HEK293T (cell line): ENCODE results near the gene RAB3IP.

Experiments
- CTCF ChIA-PET: fragments of 350-600 bp; formaldehyde crosslinking; extraction: SDS; loops from one replicate; lab custom pipeline; 2021; ENCODE audit warnings: antibody characterized with exemption, inconsistent platforms; lab: Yijun Ruan, JAX
- POLR2A ChIA-PET: fragments of 350-600 bp; formaldehyde crosslinking; extraction: SDS; loops from one replicate; lab custom pipeline; 2020; ENCODE audit warnings: antibody characterized with exemption, inconsistent platforms; lab: Yijun Ruan, JAX
- DNase-seq: peaks from one replicate; pipeline ENCODE4 v3.0.0; 2012; ENCODE audit warnings: mixed read lengths; ENCODE audit errors: extremely low spot score
- ARNT ChIP-seq: fragments of 450-650 bp; IDR thresholded peaks from 2 replicates; pipeline ENCODE4 v1.6.1; 2017; ENCODE audit warnings: mild to moderate bottlenecking
- BHLHE40 ChIP-seq: fragments of 450-650 bp; IDR thresholded peaks from 2 replicates; pipeline ENCODE4 v1.6.1; 2016; ENCODE audit warnings: mild to moderate bottlenecking, moderate library complexity, borderline replicate concordance
- CTBP1 ChIP-seq: fragments of 450-650 bp; IDR thresholded peaks from 2 replicates; pipeline ENCODE4 v1.6.1; 2016; ENCODE audit warnings: borderline replicate concordance
- ELF4 ChIP-seq: fragments of 450-650 bp; IDR thresholded peaks from 2 replicates; pipeline ENCODE4 v1.6.1; 2017; ENCODE audit warnings: antibody characterized with exemption
- FOXA1 ChIP-seq: fragments of 450-650 bp; IDR thresholded peaks from 2 replicates; pipeline ENCODE4 v1.6.1; 2016; ENCODE audit warnings: mild to moderate bottlenecking
- FOXK2 ChIP-seq: fragments of 450-650 bp; IDR thresholded peaks from 2 replicates; pipeline ENCODE4 v1.6.1; 2016; ENCODE audit warnings: mild to moderate bottlenecking
- FOXM1 ChIP-seq: fragments of 450-650 bp; IDR thresholded peaks from 2 replicates; pipeline ENCODE4 v1.6.1; 2017; ENCODE audit warnings: mild to moderate bottlenecking, borderline replicate concordance
- HDGF ChIP-seq: fragments of 450-650 bp; IDR thresholded peaks from 2 replicates; pipeline ENCODE4 v1.6.1; 2017; ENCODE audit warnings: antibody characterized with exemption, borderline replicate concordance
- L3MBTL2 ChIP-seq: fragments of 450-650 bp; conservative IDR thresholded peaks from 2 replicates; pipeline ENCODE4 v1.6.1; 2016; ENCODE audit warnings: mild to moderate bottlenecking
- LEF1 ChIP-seq: fragments of 450-650 bp; IDR thresholded peaks from 2 replicates; pipeline ENCODE4 v1.6.1; 2017; ENCODE audit warnings: mild to moderate bottlenecking, borderline replicate concordance
- NFRKB ChIP-seq: fragments of 450-650 bp; IDR thresholded peaks from 2 replicates; pipeline ENCODE4 v1.6.1; 2016; ENCODE audit warnings: mild to moderate bottlenecking, moderate library complexity
- PKNOX1 ChIP-seq: fragments of 450-650 bp; IDR thresholded peaks from 2 replicates; pipeline ENCODE4 v1.6.1; 2016
- SP1 ChIP-seq: fragments of 450-650 bp; IDR thresholded peaks from 2 replicates; pipeline ENCODE4 v1.6.1; 2017
- SUZ12 ChIP-seq: fragments of 450-650 bp; IDR thresholded peaks from 2 replicates; pipeline ENCODE4 v1.6.1; 2016; ENCODE audit warnings: mild to moderate bottlenecking
- TARDBP ChIP-seq: fragments of 450-650 bp; IDR thresholded peaks from 2 replicates; pipeline ENCODE4 v1.6.1; 2016
- ZNF384 ChIP-seq: fragments of 450-650 bp; IDR thresholded peaks from 2 replicates; pipeline ENCODE4 v1.6.1; 2016

The RAB3IP gene

GRCh38 chr12:69824966-69825560, 86.4 kb downstream of the RAB3IP start, which contains the start of gene MYRFL:
MYRFL (plus strand) TSS chr12:69825227; CDS start chr12:69825518, 291 bp downstream.
- ChIA-PET POLR2A (no interaction called here), CTCF (no interaction called here)
- TF ChIP-seq CTBP1 (no peak), TARDBP (no peak), LEF1 (no peak), FOXK2 (no peak), FOXA1 (no peak)
- no peak for DNase-seq

GRCh38 chr12:69828897-69829296, 90.2 kb downstream of the RAB3IP start:
- POLR2A ChIA-PET, result no interaction called here
- CTCF ChIA-PET, result no interaction called here
- TF ChIP-seq FOXM1 (no peak), LEF1 (no peak), SUZ12 (no peak), ELF4 (no peak), L3MBTL2 (no peak), BHLHE40 (no peak)
- DNase-seq, result no peak

GRCh38 chr12:69833696-69834095, 95.0 kb downstream of the RAB3IP start:
- POLR2A ChIA-PET, result no interaction called here
- TF ChIP-seq FOXM1 (no peak), L3MBTL2 (no peak), LEF1 (no peak)
- CTCF ChIA-PET, result no interaction called here
- DNase-seq, result no peak

GRCh38 chr12:69834147-69834546, 95.5 kb downstream of the RAB3IP start:
- ChIA-PET POLR2A (no interaction called here), CTCF (no interaction called here)
- TF ChIP-seq FOXA1 (no peak), SP1 (no peak), HDGF (no peak), FOXM1 (no peak), ARNT (no peak), LEF1 (no peak)
- DNase-seq, result no peak

GRCh38 chr12:69834576-69834975, 95.9 kb downstream of the RAB3IP start:
- CTCF ChIA-PET, result no interaction called here
- POLR2A ChIA-PET, result no interaction called here
- TF ChIP-seq FOXA1, result no peak
- no peak for TF ChIP-seq ELF4
- TF ChIP-seq ARNT, result no peak
- no peak for TF ChIP-seq PKNOX1
- no peak for TF ChIP-seq ZNF384
- TF ChIP-seq L3MBTL2, result no peak
- no peak for TF ChIP-seq HDGF
- TF ChIP-seq SP1, result no peak
- no peak for TF ChIP-seq FOXK2
- TF ChIP-seq SUZ12, result no peak
- no peak for TF ChIP-seq NFRKB
- no peak for TF ChIP-seq TARDBP
- no peak for TF ChIP-seq BHLHE40
- no peak for TF ChIP-seq CTBP1
- no peak for TF ChIP-seq LEF1
- no peak for TF ChIP-seq FOXM1
- DNase-seq, result no peak

- CTCF ChIA-PET, result no interaction called here
- no peak for DNase-seq
- no peak for TF ChIP-seq L3MBTL2
- POLR2A ChIA-PET, result no interaction called here
These were observed 96.4 kb downstream of the RAB3IP start for GRCh38 chr12:69835081-69835480.

GRCh38 chr12:69836015-69836414, 97.4 kb downstream of the RAB3IP start:
- POLR2A ChIA-PET, result no interaction called here
- TF ChIP-seq SP1, result no peak
- TF ChIP-seq BHLHE40, result no peak
- TF ChIP-seq NFRKB, result no peak
- no peak for TF ChIP-seq LEF1
- TF ChIP-seq CTBP1, result no peak
- TF ChIP-seq ARNT, result no peak
- TF ChIP-seq FOXA1, result no peak
- no peak for TF ChIP-seq FOXK2
- TF ChIP-seq HDGF, result no peak
- no peak for TF ChIP-seq FOXM1
- DNase-seq, result no peak
- CTCF ChIA-PET, result no interaction called here

- CTCF ChIA-PET, result no interaction called here
These were observed 98.5 kb downstream of the RAB3IP start for GRCh38 chr12:69837191-69837590.

More at GRCh38 chr12:69837191-69837590, 98.5 kb downstream of the RAB3IP start:
- no peak for DNase-seq
- POLR2A ChIA-PET, result no interaction called here
- no peak for TF ChIP-seq LEF1
- TF ChIP-seq SUZ12, result no peak
- TF ChIP-seq NFRKB, result no peak
- no peak for TF ChIP-seq ELF4
- TF ChIP-seq TARDBP, result no peak
- no peak for TF ChIP-seq FOXK2
- TF ChIP-seq ARNT, result no peak
- no peak for TF ChIP-seq L3MBTL2
- TF ChIP-seq FOXM1, result no peak
- no peak for TF ChIP-seq ZNF384
- no peak for TF ChIP-seq BHLHE40
- TF ChIP-seq SP1, result no peak
- no peak for TF ChIP-seq FOXA1
- TF ChIP-seq HDGF, result no peak
- TF ChIP-seq CTBP1, result no peak
- no peak for TF ChIP-seq PKNOX1
